Motor neuron (in vitro differentiated cells): ENCODE data around the gene HDGFL1. TPM values are rescaled to one million over a fixed set of nuclear protein-coding genes. Genes with fewer than 3 reads are reported as not detected.

ENCODE experiments used
- ATAC-seq, 8 experiments: fragments of 200-7000 bp; cut with Tn5 transposase; replicated peaks in 6 of 8; 2 replicates each; pipeline ENCODE4 v1.8.0; 2021; ENCODE audit warnings: mild to moderate bottlenecking in 8 of 8, moderate library complexity in 8 of 8
- H3K27ac ChIP-seq, 2 donors: fragments of 250-450 bp; sonication (Bioruptor Pico); 2 replicates each; pipeline ENCODE4 v1.9.0; 2021; ENCODE audit warnings: antibody characterized with exemption in 2 of 2, mild to moderate bottlenecking in 2 of 2, moderate library complexity in 1 of 2
- H3K4me1 ChIP-seq, 2 donors: fragments of 250-450 bp; sonication (Bioruptor Pico); replicated peaks in 1 of 2; 2 replicates each; pipeline ENCODE4 v1.6.1; 2021; ENCODE audit warnings: antibody characterized with exemption in 2 of 2, mild to moderate bottlenecking in 2 of 2, moderate library complexity in 1 of 2
- H3K4me3 ChIP-seq, 5 donors: fragments of 250-450 bp; sonication (Bioruptor Pico); 2 replicates each; pipeline ENCODE4 v1.9.0; 2021; ENCODE audit warnings: antibody characterized with exemption in 5 of 5, mild to moderate bottlenecking in 5 of 5, moderate library complexity in 4 of 5
- WGBS, 10 experiments: fragments of 450-650 bp; shearing (Covaris generic); methylation state at CpG; one replicate each; pipeline ENCODE4 v1.0.0; 2022; 5-methylcytosine and 5-hydroxymethylcytosine counted together
- in situ Hi-C, 9 experiments: fragments of 400-800 bp; cut with MboI; loops; one replicate each; pipeline ENCODE4 v1.15.0; 2021; ENCODE audit warnings: low sequenced_read_pairs in 9 of 9, low pct_unique_long_range_greater_than_20kb in 2 of 9; ENCODE audit not compliant: unreplicated experiment in 9 of 9
- total RNA-seq, 8 experiments: library from RNA; unstranded; fragments of 300-600 nt; gene quantifications; 2 replicates each; pipeline versions ENCODE4 v1.2.3 to v1.2.4, GENCODE V29; 2022

The HDGFL1 gene
- total RNA-seq, 8 experiments from 2014 or later, result 0.14 to 0.47 (median 0.38) TPM; not detected in 3

DNA sequence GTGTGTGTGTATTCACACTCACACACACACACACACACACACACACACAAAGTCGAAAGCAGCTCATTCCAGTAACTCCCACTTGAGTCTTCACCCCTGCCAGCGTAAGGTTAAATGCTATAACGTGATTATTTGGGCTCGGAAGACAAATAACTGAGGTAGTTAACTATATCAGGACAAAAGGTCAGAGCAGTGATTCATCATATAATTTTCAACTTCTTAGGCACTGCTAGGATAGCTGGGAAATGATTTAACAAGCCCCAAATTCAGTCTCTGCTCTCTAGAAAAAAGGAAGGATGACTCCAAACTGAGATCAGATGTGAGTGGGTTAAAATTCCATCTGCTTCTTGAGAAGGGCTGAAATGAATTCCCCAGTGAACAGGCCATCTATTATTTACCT is 30.7 kb downstream of the HDGFL1 start:
- no peak for ATAC-seq
- no peak overlapping the region for H3K4me3 ChIP-seq
- H3K4me1 ChIP-seq, result peaks cover 0 to 18% of the 10 kb centered on the region in 2 donors
- in situ Hi-C loops, result no loop called here
- no peak overlapping the region for H3K27ac ChIP-seq
- WGBS, 10 experiments, result 0 to 100% (median 84%) methylated on average over 1 to 4 of the region's 4 CpGs; no CpG with 5 or more reads in 3 of the 10 experiments

DNA sequence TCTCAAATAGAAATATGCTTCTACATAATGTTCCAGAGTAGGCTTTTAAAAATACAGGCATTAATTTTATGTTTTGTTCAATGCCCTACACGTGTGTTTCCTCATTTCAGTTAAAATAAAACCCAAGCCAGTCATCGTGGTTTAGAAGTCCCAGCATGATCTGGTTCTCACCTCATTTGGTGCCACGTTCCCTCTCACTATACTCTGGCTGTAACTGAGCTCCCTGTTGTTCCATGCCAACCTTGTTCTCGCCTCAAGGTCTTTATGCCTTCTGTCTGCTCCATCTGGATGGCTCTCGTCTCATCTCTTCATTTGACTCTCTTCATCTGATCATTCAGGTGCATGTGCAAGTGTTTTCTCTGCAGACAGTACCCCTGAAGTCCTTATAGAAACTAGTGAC is 32.6 kb downstream of the HDGFL1 start:
- H3K4me1 ChIP-seq, result peaks cover 0 to 14% of the 10 kb centered on the region in 2 donors
- H3K27ac ChIP-seq, result no peak overlapping the region
- in situ Hi-C loops, result no loop called here
- ATAC-seq, result no peak
- no peak overlapping the region for H3K4me3 ChIP-seq
- 7 to 100% (median 86%) methylated on average over 1 to 5 of the region's 5 CpGs for WGBS, 10 experiments

DNA sequence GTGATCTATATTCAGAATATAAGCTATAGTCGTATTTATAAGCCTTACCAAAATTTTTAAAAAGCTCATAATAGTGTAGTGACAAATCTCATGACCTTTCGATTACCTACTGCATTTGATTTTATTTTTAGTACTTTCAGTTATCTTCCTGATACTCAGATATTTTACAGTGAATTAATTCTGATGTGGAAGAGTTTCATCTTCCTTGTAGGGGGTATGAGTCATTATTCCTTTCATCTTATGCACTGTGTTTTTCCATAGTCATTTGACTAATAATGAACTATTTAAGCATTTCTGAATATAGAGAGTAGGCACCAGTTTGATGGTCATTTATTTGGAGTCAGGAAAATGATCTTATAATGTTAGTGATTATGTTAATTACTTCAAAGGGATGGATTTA is 36.4 kb downstream of the HDGFL1 start:
- no peak overlapping the region for H3K4me3 ChIP-seq
- in situ Hi-C loops, result no loop called here
- WGBS, 10 experiments, result 11 to 100% (median 87%) methylated on average over 1 to 2 of the region's 2 CpGs
- no peak for ATAC-seq
- H3K4me1 ChIP-seq, result peaks cover 0 to 2% of the 10 kb centered on the region in 2 donors
- H3K27ac ChIP-seq, result no peak overlapping the region

DNA sequence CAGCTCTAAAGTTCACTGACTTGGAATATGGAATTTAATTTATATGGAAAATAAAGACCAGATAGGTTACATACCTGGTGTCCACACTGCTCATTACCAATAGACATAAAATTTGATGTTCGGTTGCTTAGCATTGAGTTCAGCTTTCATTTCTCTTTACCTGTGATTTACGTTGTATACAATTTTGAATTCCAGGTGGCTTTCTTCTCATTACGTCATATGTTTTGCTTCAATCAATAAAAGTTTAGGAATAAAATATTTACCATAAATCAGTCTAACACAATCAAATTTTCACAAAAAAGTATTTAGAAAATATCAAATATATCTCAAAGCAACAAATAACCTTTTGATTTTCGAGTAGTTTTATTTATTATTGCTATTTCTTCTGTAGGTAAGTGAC is 40.8 kb downstream of the HDGFL1 start:
- H3K4me3 ChIP-seq, result no peak overlapping the region
- in situ Hi-C loops, result no loop called here

DNA sequence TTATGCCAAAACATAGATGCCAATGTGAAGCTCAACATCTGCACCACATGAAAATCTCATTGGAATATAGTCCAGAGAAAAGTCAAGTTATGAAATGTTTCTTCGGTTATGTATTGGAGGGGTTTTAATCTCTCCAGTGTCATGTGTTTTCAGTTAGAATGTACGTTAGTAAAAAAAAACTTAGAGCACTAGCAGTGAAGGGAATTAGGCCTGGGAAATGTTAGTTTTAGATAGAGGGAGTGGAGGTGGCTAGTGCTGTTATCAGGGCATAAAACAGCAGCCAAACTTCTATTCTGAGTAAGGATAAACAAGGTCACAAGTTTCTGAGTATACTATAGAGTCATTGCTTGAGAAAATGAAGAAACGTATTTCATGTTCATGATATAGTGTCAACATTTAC is 42.9 kb downstream of the HDGFL1 start:
- Histone ChIP-seq H3K4me1 (peaks cover 0 to 10% of the 10 kb centered on the region in 2 donors), H3K4me3 (no peak overlapping the region), H3K27ac (no peak overlapping the region)
- ATAC-seq, result no peak
- WGBS, 10 experiments, result 17 to 93% (median 74%) methylated on average over 2 to 3 of the region's 3 CpGs
- in situ Hi-C loops, result no loop called here

More for the DNA sequence above, 40.8 kb downstream of the HDGFL1 start:
- 43 to 98% (median 84%) methylated on average over 2 to 4 of the region's 4 CpGs for WGBS, 10 experiments
- ATAC-seq, result no peak
- no peak overlapping the region for H3K27ac ChIP-seq
- peaks cover 0 to 12% of the 10 kb centered on the region in 2 donors for H3K4me1 ChIP-seq

DNA sequence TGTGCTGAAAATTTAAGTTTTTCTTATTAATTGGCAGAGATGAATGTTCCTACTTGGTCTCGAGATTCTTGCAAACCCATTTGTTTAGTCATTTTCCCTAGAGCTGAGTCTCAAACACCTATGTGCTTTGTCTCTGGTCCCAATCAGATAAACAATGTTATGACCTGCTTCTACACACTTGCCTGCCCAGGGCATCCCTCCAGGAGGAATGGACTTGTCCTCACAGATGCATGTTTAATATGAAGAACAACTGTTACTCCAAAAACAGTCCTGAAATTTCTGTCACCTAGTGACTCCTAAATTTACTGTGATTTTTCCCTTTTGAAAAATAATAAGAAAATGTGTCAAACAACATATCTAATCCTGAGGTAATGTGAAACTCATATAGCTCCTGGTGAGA is 43.7 kb downstream of the HDGFL1 start:
- Histone ChIP-seq H3K27ac (no peak overlapping the region), H3K4me1 (peaks cover 0 to 10% of the 10 kb centered on the region in 2 donors), H3K4me3 (no peak overlapping the region)
- ATAC-seq, result no peak
- WGBS, 10 experiments, result 55 to 100% (median 94%) methylated on average over 1 of the region's 1 CpG; no CpG with 5 or more reads in 2 of the 10 experiments
- in situ Hi-C loops, result no loop called here

DNA sequence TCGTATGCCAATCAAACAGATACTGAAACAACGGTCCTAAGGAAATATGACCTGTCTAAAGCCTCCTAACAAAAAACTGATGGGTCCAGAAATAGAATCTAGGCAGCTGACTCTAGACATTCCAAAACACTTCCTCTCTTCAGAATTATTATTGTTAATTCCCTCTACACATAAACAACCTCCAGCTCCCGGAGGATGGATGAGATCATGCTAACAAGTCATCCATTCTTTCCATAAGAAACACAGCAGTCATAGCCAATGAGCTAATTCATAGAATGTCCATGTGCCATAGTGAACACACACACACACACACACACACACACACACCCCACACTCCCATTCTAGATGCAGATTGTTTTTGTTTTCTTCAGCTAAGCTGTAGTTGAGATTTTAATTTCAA is 44.3 kb downstream of the HDGFL1 start:
- no peak overlapping the region for H3K27ac ChIP-seq
- H3K4me3 ChIP-seq, result no peak overlapping the region
- in situ Hi-C loops, result no loop called here
- 5 to 100% (median 69%) methylated on average over 1 to 3 of the region's 3 CpGs; no CpG with 5 or more reads in 1 of the 10 experiments for WGBS, 10 experiments
- ATAC-seq, result peak in 6 of 8 experiments; percentile 62 to 99 (median 97)
- peaks cover 0 to 10% of the 10 kb centered on the region in 2 donors for H3K4me1 ChIP-seq

DNA sequence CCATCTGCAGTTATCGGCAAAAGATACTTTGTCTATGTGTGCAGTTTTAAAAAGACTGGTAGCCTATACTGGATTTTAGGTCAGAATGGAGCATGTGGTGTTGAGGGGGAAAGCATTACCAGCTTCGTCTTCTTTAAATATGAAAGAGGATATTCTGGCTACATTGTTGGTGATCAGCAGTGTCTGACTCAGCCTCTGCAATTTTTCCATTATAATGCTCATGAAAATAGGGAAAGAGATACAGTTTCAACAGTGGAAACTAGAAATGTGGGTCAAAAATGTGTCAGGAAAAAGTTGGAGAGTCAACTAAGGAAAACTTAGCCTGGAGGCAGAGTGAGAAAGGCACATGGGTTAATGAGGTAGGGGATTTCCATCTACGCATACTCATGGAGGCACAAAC is 45.2 kb downstream of the HDGFL1 start:
- Histone ChIP-seq H3K27ac (no peak overlapping the region), H3K4me1 (peaks cover 0 to 10% of the 10 kb centered on the region in 2 donors), H3K4me3 (no peak overlapping the region)
- in situ Hi-C loops, result no loop called here
- ATAC-seq, result peak in 1 of 8 experiments; percentile 13
- WGBS, 10 experiments, result 28 to 100% (median 89%) methylated on average over 1 to 3 of the region's 3 CpGs

DNA sequence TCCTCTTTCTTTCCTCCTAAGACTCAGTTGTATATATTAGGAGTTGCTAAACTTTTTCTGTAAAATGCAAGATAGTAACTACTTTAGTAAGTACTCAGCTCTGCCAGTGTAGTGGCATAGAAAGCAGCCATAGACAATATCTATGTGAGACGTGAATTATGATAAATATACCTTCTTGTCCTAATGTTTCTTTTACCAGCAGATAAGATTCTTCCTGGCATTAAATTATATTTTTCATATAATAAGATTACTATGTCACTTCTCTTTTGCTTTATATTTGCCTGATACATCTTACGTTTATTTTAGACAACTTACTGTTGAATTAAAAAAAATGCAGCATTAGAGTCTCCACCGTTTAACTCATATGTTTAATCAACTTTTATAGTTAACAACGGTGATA is 51.7 kb downstream of the HDGFL1 start:
- no peak for ATAC-seq
- in situ Hi-C loops, result no loop called here
- H3K4me1 ChIP-seq, result peaks cover 2 to 9% of the 10 kb centered on the region in 2 donors
- H3K27ac ChIP-seq, result no peak overlapping the region
- no peak overlapping the region for H3K4me3 ChIP-seq
- WGBS, 10 experiments, result 47 to 100% (median 81%) methylated on average over 1 to 4 of the region's 4 CpGs
